ENCODE data around the gene TINAG.

TINAG gene

DNA sequence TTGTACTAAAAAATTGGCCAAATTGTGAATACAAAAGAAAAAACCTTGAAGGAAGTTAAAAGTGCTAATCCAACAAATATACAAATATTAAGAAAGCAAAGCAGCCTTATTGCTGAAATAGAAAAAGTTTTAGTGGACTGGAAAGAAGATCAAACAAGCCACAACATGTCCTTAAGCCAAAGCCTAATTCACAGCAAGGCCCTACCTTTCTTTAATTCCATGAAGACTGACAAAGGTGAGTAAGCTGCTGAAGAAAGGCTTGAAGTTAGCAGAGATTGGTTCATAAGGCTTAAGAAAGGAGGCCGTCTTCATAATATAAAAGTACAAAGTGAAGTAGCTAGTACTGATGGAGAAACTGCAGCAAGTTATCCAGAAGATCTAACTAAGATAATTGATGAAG is 53.5 kb downstream of the TINAG start:
- Histone ChIP-seq H2BK15ac (ENCODE audit: low read length) (no peak overlapping the region), H3K9me3 (replicated peaks in 1 of 2; ENCODE audit: control insufficient read depth in 2 of 2, insufficient read depth in 1 of 2, low read depth in 1 of 2, low read length in 2 of 2) (no peaks in the 10 kb centered on the region), H3K36me3 (replicated peaks in 1 of 2; ENCODE audit: control insufficient read depth in 2 of 2, insufficient read depth in 2 of 2, low read length in 2 of 2) (no peaks in the 10 kb centered on the region), H4K8ac (ENCODE audit: low read depth, low read length) (no peak overlapping the region), H3K23ac (ENCODE audit: low read depth, low read length, poor library complexity) (no peak overlapping the region), H2AK5ac (ENCODE audit: low read depth, low read length) (no peak overlapping the region), H3K27me3 (ENCODE audit: control insufficient read depth in 3 of 3, insufficient read depth in 3 of 3, low read depth in 1 of 3, low read length in 3 of 3) (no peaks in the 10 kb centered on the region), H3K18ac (ENCODE audit: low read length) (no peak overlapping the region), H3K4me2 (ENCODE audit: insufficient read depth, low read length, poor library complexity, severe bottlenecking) (no peak overlapping the region), H3K27ac (replicated peaks; ENCODE audit: low read length) (no peak overlapping the region), H2BK120ac (ENCODE audit: low read depth, low read length) (no peak overlapping the region), H4K91ac (ENCODE audit: low read depth, low read length, poor library complexity) (no peak overlapping the region), H3K4me1 (ENCODE audit: control insufficient read depth in 2 of 2, insufficient read depth in 1 of 2, low read depth in 1 of 2, low read length in 2 of 2) (no peaks in the 10 kb centered on the region), H3K4me3 (ENCODE audit: low read length in 2 of 2) (no peak overlapping the region), H3K14ac (ENCODE audit: low read length) (no peak overlapping the region), H3K79me1 (ENCODE audit: low read depth, low read length) (no peaks in the 10 kb centered on the region), H3K9ac (ENCODE audit: low read depth, low read length, poor library complexity) (no peak overlapping the region), H2AFZ (ENCODE audit: low read length) (no peak overlapping the region), H2BK5ac (ENCODE audit: low read length) (no peak overlapping the region), H2BK12ac (ENCODE audit: low read length) (no peak overlapping the region), H3K4ac (ENCODE audit: low read length) (no peak overlapping the region)
- DNase-seq (ENCODE audit: low spot score) = no peak
- WGBS, 2 donors (ENCODE audit: extremely low coverage in 2 of 2, insufficient read length in 2 of 2, insufficient replicate concordance in 1 of 2) = no CpG with 5 or more reads among the region's 1 CpG

- Histone ChIP-seq H2AK5ac (ENCODE audit: low read depth, low read length) (no peak overlapping the region), H3K14ac (ENCODE audit: low read length) (no peak overlapping the region), H3K27me3 (ENCODE audit: control insufficient read depth in 3 of 3, insufficient read depth in 3 of 3, low read depth in 1 of 3, low read length in 3 of 3) (no peaks in the 10 kb centered on the region), H3K36me3 (replicated peaks in 1 of 2; ENCODE audit: control insufficient read depth in 2 of 2, insufficient read depth in 2 of 2, low read length in 2 of 2) (no peaks in the 10 kb centered on the region), H3K18ac (ENCODE audit: low read length) (no peak overlapping the region), H3K9ac (ENCODE audit: low read depth, low read length, poor library complexity) (no peak overlapping the region), H3K4me1 (ENCODE audit: control insufficient read depth in 2 of 2, insufficient read depth in 1 of 2, low read depth in 1 of 2, low read length in 2 of 2) (no peaks in the 10 kb centered on the region), H3K4me3 (ENCODE audit: low read length in 2 of 2) (no peak overlapping the region), H3K4me2 (ENCODE audit: insufficient read depth, low read length, poor library complexity, severe bottlenecking) (no peak overlapping the region), H2BK15ac (ENCODE audit: low read length) (no peak overlapping the region), H3K23ac (ENCODE audit: low read depth, low read length, poor library complexity) (no peak overlapping the region), H4K91ac (ENCODE audit: low read depth, low read length, poor library complexity) (no peak overlapping the region), H2BK12ac (ENCODE audit: low read length) (no peak overlapping the region), H2BK120ac (ENCODE audit: low read depth, low read length) (no peak overlapping the region), H3K27ac (replicated peaks; ENCODE audit: low read length) (no peak overlapping the region), H4K8ac (ENCODE audit: low read depth, low read length) (no peak overlapping the region), H3K79me1 (ENCODE audit: low read depth, low read length) (no peaks in the 10 kb centered on the region), H3K4ac (ENCODE audit: low read length) (no peak overlapping the region), H2AFZ (ENCODE audit: low read length) (no peak overlapping the region), H3K9me3 (replicated peaks in 1 of 2; ENCODE audit: control insufficient read depth in 2 of 2, insufficient read depth in 1 of 2, low read depth in 1 of 2, low read length in 2 of 2) (no peaks in the 10 kb centered on the region), H2BK5ac (ENCODE audit: low read length) (no peak overlapping the region)
- no peak for DNase-seq (ENCODE audit: low spot score)
- no CpG with 5 or more reads among the region's 4 CpGs for WGBS, 2 donors (ENCODE audit: extremely low coverage in 2 of 2, insufficient read length in 2 of 2, insufficient replicate concordance in 1 of 2)
These were observed 58.6 kb downstream of the TINAG start for GRCh38 chr6:54366667-54367327.

DNA sequence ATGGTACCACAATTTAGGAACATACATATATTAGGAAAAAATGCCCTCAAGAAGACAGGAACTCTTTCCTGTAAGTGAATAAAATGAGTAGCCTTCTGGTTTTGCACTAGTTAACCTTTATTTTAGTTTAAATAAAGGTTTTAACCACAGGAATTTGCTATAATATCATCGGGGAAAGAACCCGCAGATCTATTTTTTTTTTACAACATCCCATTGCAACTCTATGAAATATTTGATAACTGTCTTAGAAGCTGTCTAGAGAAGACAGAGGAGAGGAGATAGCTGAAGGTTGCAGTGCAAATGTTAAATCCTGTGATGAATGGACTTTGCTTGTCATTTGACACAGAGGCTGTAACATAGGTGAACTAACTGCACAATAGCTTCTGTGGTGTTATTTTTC is 69.5 kb downstream of the TINAG start:
- Histone ChIP-seq H2AK5ac (ENCODE audit: low read depth, low read length) (no peak overlapping the region), H2BK5ac (ENCODE audit: low read length) (no peak overlapping the region), H3K9ac (ENCODE audit: low read depth, low read length, poor library complexity) (no peak overlapping the region), H2BK15ac (ENCODE audit: low read length) (no peak overlapping the region), H3K27me3 (ENCODE audit: control insufficient read depth in 3 of 3, insufficient read depth in 3 of 3, low read depth in 1 of 3, low read length in 3 of 3) (no peaks in the 10 kb centered on the region), H3K79me1 (ENCODE audit: low read depth, low read length) (no peaks in the 10 kb centered on the region), H3K27ac (replicated peaks; ENCODE audit: low read length) (no peak overlapping the region), H2AFZ (ENCODE audit: low read length) (no peak overlapping the region), H3K4me3 (ENCODE audit: low read length in 2 of 2) (no peak overlapping the region), H4K8ac (ENCODE audit: low read depth, low read length) (no peak overlapping the region), H3K23ac (ENCODE audit: low read depth, low read length, poor library complexity) (no peak overlapping the region), H3K4me1 (ENCODE audit: control insufficient read depth in 2 of 2, insufficient read depth in 1 of 2, low read depth in 1 of 2, low read length in 2 of 2) (no peaks in the 10 kb centered on the region), H3K18ac (ENCODE audit: low read length) (no peak overlapping the region), H4K91ac (ENCODE audit: low read depth, low read length, poor library complexity) (no peak overlapping the region), H3K14ac (ENCODE audit: low read length) (no peak overlapping the region), H3K9me3 (replicated peaks in 1 of 2; ENCODE audit: control insufficient read depth in 2 of 2, insufficient read depth in 1 of 2, low read depth in 1 of 2, low read length in 2 of 2) (no peaks in the 10 kb centered on the region), H2BK12ac (ENCODE audit: low read length) (no peak overlapping the region), H3K36me3 (replicated peaks in 1 of 2; ENCODE audit: control insufficient read depth in 2 of 2, insufficient read depth in 2 of 2, low read length in 2 of 2) (no peaks in the 10 kb centered on the region), H3K4me2 (ENCODE audit: insufficient read depth, low read length, poor library complexity, severe bottlenecking) (no peak overlapping the region), H3K4ac (ENCODE audit: low read length) (no peak overlapping the region), H2BK120ac (ENCODE audit: low read depth, low read length) (no peak overlapping the region)
- WGBS, 2 donors (ENCODE audit: extremely low coverage in 2 of 2, insufficient read length in 2 of 2, insufficient replicate concordance in 1 of 2) = no CpG with 5 or more reads among the region's 2 CpGs
- DNase-seq (ENCODE audit: low spot score) = no peak

DNA sequence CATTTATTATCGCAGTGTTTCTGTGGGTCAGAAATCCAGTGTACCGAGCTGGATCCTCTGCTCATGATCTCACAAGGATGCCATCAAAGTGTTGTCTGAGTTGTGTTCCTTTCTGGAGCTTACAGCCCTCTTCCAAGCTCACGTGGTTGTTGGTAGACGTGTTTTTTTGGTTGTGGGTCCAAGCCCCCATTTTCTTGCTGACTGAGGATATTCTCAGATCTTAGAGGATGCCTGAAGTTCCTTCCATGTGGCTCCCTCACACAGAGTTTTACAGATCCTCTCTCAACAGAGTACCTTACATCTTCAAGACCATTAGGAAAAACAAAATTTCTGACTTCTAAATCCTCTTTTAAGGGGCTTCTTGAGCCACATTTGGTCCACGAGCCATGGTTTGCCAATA is 78.1 kb downstream of the TINAG start:
- Histone ChIP-seq H3K4me1 (ENCODE audit: control insufficient read depth in 2 of 2, insufficient read depth in 1 of 2, low read depth in 1 of 2, low read length in 2 of 2) (no peaks in the 10 kb centered on the region), H3K27ac (replicated peaks; ENCODE audit: low read length) (no peak overlapping the region), H3K23ac (ENCODE audit: low read depth, low read length, poor library complexity) (no peak overlapping the region), H3K9ac (ENCODE audit: low read depth, low read length, poor library complexity) (no peak overlapping the region), H2BK120ac (ENCODE audit: low read depth, low read length) (no peak overlapping the region), H4K91ac (ENCODE audit: low read depth, low read length, poor library complexity) (no peak overlapping the region), H4K8ac (ENCODE audit: low read depth, low read length) (no peak overlapping the region), H2AK5ac (ENCODE audit: low read depth, low read length) (no peak overlapping the region), H2BK15ac (ENCODE audit: low read length) (no peak overlapping the region), H2AFZ (ENCODE audit: low read length) (no peak overlapping the region), H3K4me2 (ENCODE audit: insufficient read depth, low read length, poor library complexity, severe bottlenecking) (no peak overlapping the region), H3K14ac (ENCODE audit: low read length) (no peak overlapping the region), H3K36me3 (replicated peaks in 1 of 2; ENCODE audit: control insufficient read depth in 2 of 2, insufficient read depth in 2 of 2, low read length in 2 of 2) (no peaks in the 10 kb centered on the region), H3K4me3 (ENCODE audit: low read length in 2 of 2) (no peak overlapping the region), H3K27me3 (ENCODE audit: control insufficient read depth in 3 of 3, insufficient read depth in 3 of 3, low read depth in 1 of 3, low read length in 3 of 3) (no peaks in the 10 kb centered on the region), H2BK12ac (ENCODE audit: low read length) (no peak overlapping the region), H2BK5ac (ENCODE audit: low read length) (no peak overlapping the region), H3K18ac (ENCODE audit: low read length) (no peak overlapping the region), H3K79me1 (ENCODE audit: low read depth, low read length) (peaks cover 2% of the 10 kb centered on the region), H3K4ac (ENCODE audit: low read length) (no peak overlapping the region), H3K9me3 (replicated peaks in 1 of 2; ENCODE audit: control insufficient read depth in 2 of 2, insufficient read depth in 1 of 2, low read depth in 1 of 2, low read length in 2 of 2) (no peaks in the 10 kb centered on the region)
- no CpG with 5 or more reads among the region's 5 CpGs for WGBS, 2 donors (ENCODE audit: extremely low coverage in 2 of 2, insufficient read length in 2 of 2, insufficient replicate concordance in 1 of 2)
- no peak for DNase-seq (ENCODE audit: low spot score)
